Measurements from ENCODE around the gene SS18L1. TPM values are rescaled to one million over a fixed set of nuclear protein-coding genes. Genes with fewer than 3 reads are reported as not detected.

The SS18L1 gene
- total and polyA plus RNA-seq, 7 donors = 4.9 to 11.7 (median 9.5) TPM

GRCh38 chr20:62156254-62156556 is 12.6 kb downstream of the SS18L1 start:
- 79 to 90% methylated on average over 3 of the region's 3 CpGs for WGBS, 2 donors
- no peak for TF ChIP-seq POLR2AphosphoS5 (IDR thresholded peaks at IDR 0.05)
- no peak for TF ChIP-seq EP300 (IDR thresholded peaks at IDR 0.05)
- no peak for TF ChIP-seq POLR2A (IDR thresholded peaks at IDR 0.05)
- TF ChIP-seq, protein P1, sequence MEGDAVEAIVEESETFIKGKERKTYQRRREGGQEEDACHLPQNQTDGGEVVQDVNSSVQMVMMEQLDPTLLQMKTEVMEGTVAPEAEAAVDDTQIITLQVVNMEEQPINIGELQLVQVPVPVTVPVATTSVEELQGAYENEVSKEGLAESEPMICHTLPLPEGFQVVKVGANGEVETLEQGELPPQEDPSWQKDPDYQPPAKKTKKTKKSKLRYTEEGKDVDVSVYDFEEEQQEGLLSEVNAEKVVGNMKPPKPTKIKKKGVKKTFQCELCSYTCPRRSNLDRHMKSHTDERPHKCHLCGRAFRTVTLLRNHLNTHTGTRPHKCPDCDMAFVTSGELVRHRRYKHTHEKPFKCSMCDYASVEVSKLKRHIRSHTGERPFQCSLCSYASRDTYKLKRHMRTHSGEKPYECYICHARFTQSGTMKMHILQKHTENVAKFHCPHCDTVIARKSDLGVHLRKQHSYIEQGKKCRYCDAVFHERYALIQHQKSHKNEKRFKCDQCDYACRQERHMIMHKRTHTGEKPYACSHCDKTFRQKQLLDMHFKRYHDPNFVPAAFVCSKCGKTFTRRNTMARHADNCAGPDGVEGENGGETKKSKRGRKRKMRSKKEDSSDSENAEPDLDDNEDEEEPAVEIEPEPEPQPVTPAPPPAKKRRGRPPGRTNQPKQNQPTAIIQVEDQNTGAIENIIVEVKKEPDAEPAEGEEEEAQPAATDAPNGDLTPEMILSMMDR (IDR thresholded peaks at IDR 0.05) = no peak
- no peaks in the 10 kb centered on the region for H3K27me3 ChIP-seq
- intact Hi-C loops (cut with DNase I) = loop anchor here (5.0 kb wide), 1 partner anchor 144 kb away; no protein-coding TSS in a partner anchor
- H3K4me1 ChIP-seq = peaks cover 0 to 12% (median 12%) of the 10 kb centered on the region in 4 donors
- peaks cover 0 to 19% (median 3%) of the 10 kb centered on the region in 4 donors for H3K36me3 ChIP-seq
- no peaks in the 10 kb centered on the region for H3K9me3 ChIP-seq
- no peak overlapping the region for H3K4me3 ChIP-seq
- H3K27ac ChIP-seq = no peak overlapping the region
- DNase-seq = no peak

GRCh38 chr20:62156592-62157386 is 13.2 kb downstream of the SS18L1 start:
- peaks cover 0 to 24% (median 3%) of the 10 kb centered on the region in 4 donors for H3K36me3 ChIP-seq
- intact Hi-C loops (cut with DNase I) = loop anchor here (5.0 kb wide), 1 partner anchor 144 kb away; no protein-coding TSS in a partner anchor

GRCh38 chr20:62157387-62158087 is 14.0 kb downstream of the SS18L1 start:
- intact Hi-C loops (cut with DNase I) = loop anchor here (5.0 kb wide), 1 partner anchor 145 kb away; no protein-coding TSS in a partner anchor
- Histone ChIP-seq H3K9me3 (no peaks in the 10 kb centered on the region), H3K27ac (no peak overlapping the region), H3K4me3 (no peak overlapping the region), H3K36me3 (peaks cover 0 to 32% (median 3%) of the 10 kb centered on the region in 4 donors), H3K27me3 (no peaks in the 10 kb centered on the region), H3K4me1 (peaks cover 0 to 12% (median 12%) of the 10 kb centered on the region in 4 donors)
- 90 to 92% methylated on average over 25 of the region's 25 CpGs for WGBS, 2 donors
- DNase-seq = no peak
- TF ChIP-seq POLR2AphosphoS5 (IDR thresholded peaks at IDR 0.05) (no peak), EP300 (IDR thresholded peaks at IDR 0.05) (no peak), POLR2A (IDR thresholded peaks at IDR 0.05) (no peak)
- TF ChIP-seq, protein P1 (IDR thresholded peaks at IDR 0.05) = no peak

More at GRCh38 chr20:62156592-62157386, 13.2 kb downstream of the SS18L1 start:
- TF ChIP-seq, protein P1 (IDR thresholded peaks at IDR 0.05) = peak; percentile 38 to 70 (median 50)
- TF ChIP-seq POLR2AphosphoS5 (IDR thresholded peaks at IDR 0.05) = no peak
- H3K9me3 ChIP-seq = no peaks in the 10 kb centered on the region
- DNase-seq = no peak
- peaks cover 0 to 12% (median 12%) of the 10 kb centered on the region in 4 donors for H3K4me1 ChIP-seq
- 52 to 55% methylated on average over 24 of the region's 24 CpGs for WGBS, 2 donors
- no peak overlapping the region for H3K4me3 ChIP-seq
- H3K27me3 ChIP-seq = no peaks in the 10 kb centered on the region
- no peak overlapping the region for H3K27ac ChIP-seq

GRCh38 chr20:62158088-62158400 is 14.5 kb downstream of the SS18L1 start:
- intact Hi-C loops (cut with DNase I) = loop anchor here (5.0 kb wide), 1 partner anchor 146 kb away; no protein-coding TSS in a partner anchor
- Histone ChIP-seq H3K4me1 (peaks cover 0 to 12% (median 12%) of the 10 kb centered on the region in 4 donors), H3K27me3 (no peaks in the 10 kb centered on the region), H3K36me3 (peaks cover 5 to 37% (median 7%) of the 10 kb centered on the region in 4 donors), H3K27ac (no peak overlapping the region), H3K9me3 (no peaks in the 10 kb centered on the region), H3K4me3 (no peak overlapping the region)
- DNase-seq = no peak
- TF ChIP-seq, protein P1 (IDR thresholded peaks at IDR 0.05) = no peak
- no peak for TF ChIP-seq POLR2AphosphoS5 (IDR thresholded peaks at IDR 0.05)
- TF ChIP-seq EP300 (IDR thresholded peaks at IDR 0.05) = no peak
- no peak for TF ChIP-seq POLR2A (IDR thresholded peaks at IDR 0.05)
- WGBS, 2 donors = 97 to 98% methylated on average over 12 of the region's 12 CpGs
